GM12891 (cell line): ENCODE measurements around the gene TTLL5.

Source experiments
- DNase-seq: peaks from one replicate; pipeline ENCODE4 v3.0.0; 2011; ENCODE audit warnings: low spot score; ENCODE audit not compliant: insufficient read length
- FAIRE-seq: peaks from 2 replicates; lab custom pipeline; 2011; peaks lifted over from hg19 to GRCh38; lab: Jason Lieb, UNC
- PAX5 ChIP-seq: IDR thresholded peaks from 2 replicates; pipeline ENCODE4 v1.6.1; 2011; ENCODE audit warnings: low read length, moderate library complexity, mild to moderate bottlenecking; ENCODE audit not compliant: insufficient read depth, severe bottlenecking
- POLR2A ChIP-seq: IDR thresholded peaks from 2 replicates; pipeline ENCODE4 v1.6.1; 2011; ENCODE audit warnings: low read depth, low read length, control low read depth
- POLR2AphosphoS5 ChIP-seq: IDR thresholded peaks from 2 replicates; pipeline ENCODE4 v1.6.1; 2011; ENCODE audit warnings: low read depth, low read length, control low read depth
- POU2F2 ChIP-seq: IDR thresholded peaks from 2 replicates; pipeline ENCODE4 v1.6.1; 2011; ENCODE audit warnings: low read depth, mild to moderate bottlenecking, control low read depth, low read length, moderate library complexity
- SPI1 ChIP-seq: IDR thresholded peaks from 2 replicates; pipeline ENCODE4 v1.6.1; 2011; ENCODE audit warnings: low read depth, low read length, control low read depth
- TAF1 ChIP-seq: IDR thresholded peaks from 2 replicates; pipeline ENCODE4 v1.6.1; 2011; ENCODE audit warnings: low read depth, low read length, control low read depth

TTLL5 gene

DNA sequence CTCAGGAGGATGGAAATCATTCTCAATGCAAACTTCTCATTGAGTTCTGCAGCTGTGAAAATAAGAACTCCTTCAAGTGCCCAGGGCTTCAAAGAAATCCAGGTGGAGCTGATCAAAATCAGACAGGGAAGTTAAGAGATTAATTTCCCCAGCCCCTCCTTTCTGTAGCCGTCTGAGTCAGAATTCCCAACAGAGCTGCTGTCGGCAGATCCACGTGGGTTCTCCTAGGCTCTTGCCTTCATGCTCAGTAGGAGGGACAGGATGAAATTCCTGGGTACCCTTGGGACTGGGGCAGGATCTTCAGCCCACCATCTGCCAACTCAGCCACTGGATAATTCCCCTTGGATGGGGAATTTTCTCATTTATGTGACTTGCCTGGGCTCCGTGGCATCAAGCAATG, 307.4 kb downstream of the TTLL5 start:
- no peak for FAIRE-seq
- DNase-seq = no peak

GRCh38 chr14:75969126-75969525, 308.1 kb downstream of the TTLL5 start:
- no peak for FAIRE-seq
- no peak for DNase-seq

More for the DNA sequence above, 307.4 kb downstream of the TTLL5 start:
- TF ChIP-seq TAF1 (no peak), POLR2A (no peak), SPI1 (no peak), POU2F2 (no peak), POLR2AphosphoS5 (no peak), PAX5 (no peak)

GRCh38 chr14:75969891-75970290, 308.8 kb downstream of the TTLL5 start:
- no peak for TF ChIP-seq TAF1
- TF ChIP-seq PAX5 = no peak
- no peak for TF ChIP-seq SPI1
- TF ChIP-seq POLR2AphosphoS5 = no peak
- TF ChIP-seq POU2F2 = no peak
- TF ChIP-seq POLR2A = no peak
- FAIRE-seq = no peak
- no peak for DNase-seq

More at GRCh38 chr14:75969126-75969525, 308.1 kb downstream of the TTLL5 start:
- TF ChIP-seq SPI1 (no peak), TAF1 (no peak), POLR2A (no peak), POU2F2 (no peak), POLR2AphosphoS5 (no peak)

DNA sequence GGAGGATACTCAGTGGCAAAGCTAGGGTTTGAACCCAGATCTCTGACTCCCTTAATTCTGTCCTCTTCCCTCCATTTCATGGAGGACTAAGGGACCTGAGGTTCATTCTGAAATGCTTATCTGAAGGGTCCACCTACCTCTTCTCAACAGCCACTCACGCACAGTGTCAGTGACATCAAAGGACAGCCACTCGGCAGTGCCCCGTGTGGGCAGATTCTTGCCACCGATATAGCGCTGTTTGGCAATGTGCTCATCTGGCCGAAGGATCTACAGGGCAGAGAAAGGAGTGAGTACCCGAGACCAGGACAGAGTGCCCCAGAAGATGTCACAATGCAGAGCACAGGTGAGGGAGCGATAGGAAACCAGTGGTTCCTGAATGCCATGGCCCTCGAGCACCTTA, 309.9 kb downstream of the TTLL5 start:
- DNase-seq (no peak), FAIRE-seq (no peak)
- TF ChIP-seq POU2F2 (no peak), PAX5 (no peak), POLR2AphosphoS5 (no peak), SPI1 (no peak)

- DNase-seq (no peak), FAIRE-seq (no peak)
- TF ChIP-seq TAF1 (no peak), POLR2A (no peak), POLR2AphosphoS5 (no peak), PAX5 (no peak), SPI1 (no peak), POU2F2 (no peak)
Observed at GRCh38 chr14:75971509-75971908, 310.5 kb downstream of the TTLL5 start.

GRCh38 chr14:75972801-75973421, 311.9 kb downstream of the TTLL5 start:
- DNase-seq = no peak
- TF ChIP-seq POU2F2 = no peak
- no peak for TF ChIP-seq TAF1
- no peak for TF ChIP-seq SPI1
- no peak for TF ChIP-seq POLR2AphosphoS5
- no peak for TF ChIP-seq PAX5
- TF ChIP-seq POLR2A = no peak
- no peak for FAIRE-seq

DNA sequence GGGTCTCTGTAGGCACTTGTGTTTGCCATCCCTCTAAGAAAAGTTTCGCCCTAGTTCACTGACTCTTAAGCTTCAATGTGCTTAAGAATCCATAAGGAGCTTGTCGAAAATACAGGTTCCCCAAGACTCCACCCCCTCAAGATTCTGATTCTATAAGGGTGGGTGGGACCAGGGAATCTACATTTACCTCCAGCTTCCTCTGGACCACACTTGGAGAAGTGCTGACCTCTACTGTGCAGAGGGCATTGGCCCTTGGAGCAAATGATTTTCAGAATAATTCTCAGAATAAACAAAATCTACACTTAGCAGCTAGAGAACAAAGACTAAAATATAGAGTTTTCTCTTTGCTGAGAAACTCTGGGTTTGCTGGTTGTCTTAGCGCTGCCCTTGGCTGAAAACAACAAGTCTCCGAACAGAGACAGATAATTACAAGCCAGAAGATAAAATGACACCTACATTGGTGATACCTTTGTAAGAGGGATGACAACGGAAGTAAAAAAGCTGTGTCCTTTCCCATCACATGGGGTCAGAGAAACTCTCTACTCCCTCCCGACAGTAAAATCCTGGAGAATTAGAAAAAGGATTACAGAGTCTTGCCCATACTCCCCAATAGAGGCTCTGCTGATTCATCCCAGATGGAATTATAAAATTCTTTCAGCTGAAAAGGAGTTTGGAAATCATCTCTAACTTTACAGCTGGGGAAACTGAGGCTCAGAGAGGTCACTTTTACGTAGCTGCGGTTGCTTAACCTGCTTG, 316.0 kb downstream of the TTLL5 start:
- DNase-seq (no peak), FAIRE-seq (no peak)

GRCh38 chr14:75977582-75977943, 316.5 kb downstream of the TTLL5 start:
- FAIRE-seq (no peak), DNase-seq (no peak)
- TF ChIP-seq SPI1 (no peak), TAF1 (no peak), POLR2AphosphoS5 (no peak), POLR2A (no peak), PAX5 (no peak), POU2F2 (no peak)

More for the DNA sequence above, 316.0 kb downstream of the TTLL5 start:
- TF ChIP-seq PAX5 = no peak
- TF ChIP-seq POLR2A = no peak
- TF ChIP-seq POU2F2 = no peak
- no peak for TF ChIP-seq SPI1
- no peak for TF ChIP-seq TAF1
- no peak for TF ChIP-seq POLR2AphosphoS5

- no peak for TF ChIP-seq PAX5
- no peak for TF ChIP-seq POLR2A
- TF ChIP-seq POLR2AphosphoS5 = no peak
- no peak for TF ChIP-seq POU2F2
- no peak for TF ChIP-seq SPI1
- FAIRE-seq = peak; percentile 62
Observed at GRCh38 chr14:75978249-75978731, 317.2 kb downstream of the TTLL5 start.

More at GRCh38 chr14:75978249-75978731, 317.2 kb downstream of the TTLL5 start:
- DNase-seq = no peak
